HG03139 (cell line): ENCODE data around the gene STK11.

Experiments used
- ATAC-seq: cut with Tn5 transposase; IDR thresholded peaks from one replicate; pipeline ENCODE4 v1.9.1; 2021; ENCODE audit not compliant: unreplicated experiment

The STK11 gene

DNA sequence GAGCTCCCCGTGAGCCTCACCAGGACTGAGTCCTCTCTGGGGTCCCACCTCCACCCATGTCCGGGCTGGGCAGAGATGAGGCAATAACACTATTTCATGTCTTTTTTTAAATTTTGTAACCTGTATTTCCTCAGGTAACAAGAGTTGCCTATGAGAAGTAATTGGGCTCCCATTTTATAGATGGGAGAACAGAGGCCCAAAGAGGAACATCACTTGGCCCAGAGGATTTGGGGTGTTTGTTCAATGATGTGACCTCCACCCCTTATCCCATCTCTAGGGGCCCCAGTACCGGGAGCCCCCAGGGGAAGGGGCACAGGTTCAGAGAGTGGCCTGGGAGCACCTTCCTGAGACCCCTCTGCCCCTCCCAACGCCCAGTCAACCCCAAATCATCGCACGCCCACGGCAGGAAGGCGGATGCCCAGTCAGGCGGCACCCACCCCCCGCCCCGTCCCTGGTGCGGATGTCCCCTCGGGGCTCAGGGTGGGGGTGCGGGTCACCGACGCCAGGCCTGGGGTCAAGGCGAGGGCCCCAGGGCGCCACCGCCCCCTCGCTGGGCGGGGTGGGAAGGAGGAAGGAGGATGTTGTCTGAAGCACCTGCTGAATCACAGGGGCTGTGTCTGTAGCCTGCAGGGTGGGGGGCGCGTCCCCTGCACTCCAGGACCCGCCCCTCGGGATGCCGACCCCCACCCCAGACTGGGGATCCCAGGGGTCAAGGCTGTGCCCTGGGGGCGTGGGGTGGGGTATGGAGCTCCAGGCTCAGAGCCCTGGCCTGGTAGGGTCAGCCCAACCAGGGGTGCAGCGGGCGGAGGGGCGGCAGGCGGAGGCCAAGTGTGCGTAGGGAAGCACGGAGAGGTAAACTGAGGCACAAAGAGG is 54.5 kb downstream of the STK11 start:
- peak; percentile 0 for ATAC-seq

DNA sequence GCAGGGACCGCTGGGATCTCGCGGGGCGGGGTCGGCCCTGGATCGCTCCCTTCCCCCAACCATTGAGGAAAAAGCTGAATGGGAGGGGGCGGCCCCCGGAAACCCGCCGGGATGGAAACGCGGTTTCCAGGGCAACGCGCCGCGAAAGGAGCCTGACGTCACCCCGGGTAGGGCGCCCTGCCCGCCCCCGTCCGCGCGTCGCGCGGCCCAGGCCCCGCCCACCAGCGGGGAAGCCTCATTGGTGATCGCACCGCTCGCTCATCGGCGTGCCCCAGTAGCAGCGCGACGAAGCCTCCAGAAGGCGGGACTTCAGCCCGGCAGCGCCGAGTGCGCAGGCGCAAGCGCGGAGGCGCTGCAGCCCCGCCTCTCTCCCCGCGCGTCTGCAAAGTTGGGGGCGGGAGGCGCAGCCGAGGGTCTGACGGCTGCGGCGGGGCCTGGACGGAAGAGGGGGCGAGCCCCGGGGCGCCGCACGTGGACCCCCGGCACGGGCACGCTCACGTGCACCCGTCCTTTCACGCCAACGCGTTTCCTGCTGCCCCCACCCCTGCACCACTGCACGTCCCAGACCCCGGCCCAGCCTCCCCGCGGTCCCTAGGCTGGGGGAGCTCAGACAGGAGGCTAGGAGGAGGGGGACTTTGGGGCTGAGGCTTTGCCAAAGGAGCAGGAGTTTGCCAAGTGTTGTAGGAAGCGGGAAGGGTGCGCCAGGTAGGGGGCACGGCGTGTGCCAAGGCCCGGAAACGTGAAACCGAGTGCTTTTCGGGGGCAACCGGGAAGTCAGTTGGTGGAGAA is 55.4 kb downstream of the STK11 start:
- ATAC-seq: peak; percentile 47

DNA sequence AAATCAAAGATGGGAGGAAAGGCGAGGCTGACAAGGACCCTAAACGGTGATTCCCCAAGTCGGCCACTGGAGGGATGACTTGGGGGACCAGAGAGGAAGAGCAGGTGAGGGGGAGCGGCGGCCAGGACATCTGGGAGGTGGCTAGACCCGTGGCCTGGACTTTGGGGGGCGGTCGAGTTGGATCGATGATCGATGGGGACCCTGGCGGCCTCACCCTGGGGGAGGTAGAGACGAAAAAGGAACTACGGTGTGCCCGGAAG is 55.9 kb downstream of the STK11 start:
- no peak for ATAC-seq

DNA sequence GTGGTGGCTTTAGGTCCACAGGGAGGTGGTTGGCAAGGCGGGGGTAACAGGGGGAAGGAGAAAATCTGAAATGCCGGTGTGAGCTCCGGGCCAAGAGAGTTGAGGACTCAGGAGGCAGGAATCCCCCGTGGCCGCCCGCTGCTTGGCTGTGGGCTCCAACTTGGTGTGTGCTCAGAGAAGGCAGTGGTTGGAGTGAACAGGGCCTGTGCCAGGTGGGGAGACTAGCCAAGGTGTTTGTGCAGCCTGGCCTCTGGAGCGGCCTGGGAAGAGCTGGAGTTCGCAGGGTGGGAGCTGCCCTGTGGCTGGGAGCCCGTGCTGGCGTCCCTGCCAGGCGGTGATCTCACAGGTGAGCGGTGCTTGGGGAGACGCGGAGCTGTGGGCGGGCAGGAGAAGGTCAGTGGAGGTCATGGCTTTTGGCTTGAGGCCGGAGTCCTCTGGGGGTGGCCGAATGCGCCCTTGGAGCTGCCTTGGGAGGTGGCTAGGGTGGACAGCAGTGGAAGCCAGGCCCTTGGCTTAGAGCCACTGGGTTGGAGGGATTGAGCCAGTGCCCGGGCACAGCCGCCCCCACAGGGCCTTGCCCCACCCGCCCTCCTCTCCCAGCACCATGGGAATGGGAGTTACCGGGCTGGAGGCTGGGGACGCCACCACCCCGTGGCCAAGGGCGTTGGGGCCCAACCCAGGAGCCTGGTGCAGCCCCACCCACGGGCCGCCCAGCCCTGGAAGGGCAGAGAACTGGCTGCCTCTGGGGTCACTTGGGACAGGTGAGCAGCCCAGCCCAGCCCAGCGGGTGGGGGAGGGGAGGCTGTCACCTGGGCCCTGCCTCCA is 56.4 kb downstream of the STK11 start:
- ATAC-seq: no peak

- ATAC-seq: no peak
These were observed 57.1 kb downstream of the STK11 start for GRCh38 chr19:1262623-1263123.

GRCh38 chr19:1263188-1263587 is 57.6 kb downstream of the STK11 start:
- ATAC-seq: no peak

DNA sequence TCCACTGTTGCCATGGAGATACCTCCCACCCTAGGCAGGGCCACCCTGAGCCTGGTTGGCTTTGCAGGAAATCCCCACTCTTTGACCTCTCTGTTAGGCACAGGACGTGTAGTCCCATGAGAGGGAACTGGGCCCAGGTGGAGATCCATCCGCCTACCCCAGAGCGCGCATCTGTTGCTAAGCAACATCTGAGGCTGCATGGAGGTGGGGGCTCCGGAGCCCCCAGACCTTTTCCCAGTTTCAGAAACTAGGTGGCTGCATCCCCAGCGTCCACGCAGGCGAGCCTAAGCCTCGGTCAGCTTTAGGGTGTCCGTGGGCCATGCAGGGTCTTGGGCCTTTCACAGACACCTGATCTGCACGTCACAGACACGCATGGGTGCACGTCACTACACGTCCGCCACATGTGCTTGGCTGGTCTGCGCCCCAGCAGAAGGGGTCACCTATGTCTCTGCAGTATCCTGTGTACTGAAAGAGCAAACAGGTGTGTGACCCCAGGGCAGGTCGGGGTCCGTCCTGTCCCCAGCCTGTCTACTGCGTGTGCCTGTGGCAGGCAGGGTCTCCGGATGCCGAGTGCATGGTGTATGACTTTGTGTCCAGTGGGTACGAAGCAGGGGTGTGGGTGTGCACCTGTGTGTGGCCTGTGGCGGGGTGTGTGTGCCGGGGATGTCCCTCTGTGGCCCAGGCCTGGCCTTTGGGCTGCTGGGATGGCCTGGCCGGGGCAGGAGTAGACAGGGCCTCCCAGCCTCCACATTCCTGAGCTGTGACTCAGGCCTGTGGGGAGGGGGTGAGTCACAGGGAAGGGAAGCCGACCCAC is 59.4 kb downstream of the STK11 start:
- ATAC-seq: no peak

- no peak for ATAC-seq
These were observed 60.1 kb downstream of the STK11 start for GRCh38 chr19:1265615-1266128.

DNA sequence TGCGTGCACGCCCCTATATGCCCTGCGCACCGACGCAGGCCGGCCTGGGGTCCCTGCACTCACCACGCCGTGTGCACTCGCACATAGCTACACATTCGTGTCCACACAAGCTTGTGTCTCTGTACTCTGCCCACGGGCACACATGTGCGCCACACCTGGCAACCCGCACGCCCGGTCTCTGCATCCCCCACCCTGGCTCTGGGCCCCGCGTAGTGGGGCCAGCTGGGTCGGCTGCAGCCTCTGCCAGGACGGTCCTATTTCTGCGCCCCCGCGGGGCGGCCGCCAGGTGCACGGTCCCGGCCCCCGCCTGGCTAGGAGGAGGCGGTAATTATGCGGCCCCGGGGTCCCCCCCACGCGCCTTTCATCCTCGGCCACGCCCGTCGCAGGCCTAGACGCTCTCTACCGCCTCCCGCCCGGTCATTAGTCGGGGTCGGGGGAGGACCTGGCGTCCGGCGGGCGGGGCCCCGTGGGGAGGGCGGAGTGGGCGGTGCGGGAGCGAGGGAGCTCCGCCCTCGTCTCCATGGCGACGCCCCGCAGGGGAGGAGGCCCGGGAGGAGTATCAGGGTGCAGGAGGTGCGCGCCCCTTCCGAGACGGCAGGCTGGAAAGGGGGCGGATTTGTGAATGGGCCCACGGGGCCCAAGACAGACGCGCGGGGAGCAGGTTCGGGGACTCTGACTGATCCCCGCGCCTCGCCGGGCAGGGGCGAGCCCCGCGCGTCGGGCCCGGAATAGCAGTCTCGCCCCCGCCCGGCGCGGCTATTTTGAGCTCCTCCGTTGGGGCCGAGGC is 60.7 kb downstream of the STK11 start:
- ATAC-seq: peak; percentile 23

- ATAC-seq: no peak
These were observed 61.4 kb downstream of the STK11 start for GRCh38 chr19:1266916-1267476.

- no peak for ATAC-seq
These were observed 62.1 kb downstream of the STK11 start for GRCh38 chr19:1267477-1268225.

DNA sequence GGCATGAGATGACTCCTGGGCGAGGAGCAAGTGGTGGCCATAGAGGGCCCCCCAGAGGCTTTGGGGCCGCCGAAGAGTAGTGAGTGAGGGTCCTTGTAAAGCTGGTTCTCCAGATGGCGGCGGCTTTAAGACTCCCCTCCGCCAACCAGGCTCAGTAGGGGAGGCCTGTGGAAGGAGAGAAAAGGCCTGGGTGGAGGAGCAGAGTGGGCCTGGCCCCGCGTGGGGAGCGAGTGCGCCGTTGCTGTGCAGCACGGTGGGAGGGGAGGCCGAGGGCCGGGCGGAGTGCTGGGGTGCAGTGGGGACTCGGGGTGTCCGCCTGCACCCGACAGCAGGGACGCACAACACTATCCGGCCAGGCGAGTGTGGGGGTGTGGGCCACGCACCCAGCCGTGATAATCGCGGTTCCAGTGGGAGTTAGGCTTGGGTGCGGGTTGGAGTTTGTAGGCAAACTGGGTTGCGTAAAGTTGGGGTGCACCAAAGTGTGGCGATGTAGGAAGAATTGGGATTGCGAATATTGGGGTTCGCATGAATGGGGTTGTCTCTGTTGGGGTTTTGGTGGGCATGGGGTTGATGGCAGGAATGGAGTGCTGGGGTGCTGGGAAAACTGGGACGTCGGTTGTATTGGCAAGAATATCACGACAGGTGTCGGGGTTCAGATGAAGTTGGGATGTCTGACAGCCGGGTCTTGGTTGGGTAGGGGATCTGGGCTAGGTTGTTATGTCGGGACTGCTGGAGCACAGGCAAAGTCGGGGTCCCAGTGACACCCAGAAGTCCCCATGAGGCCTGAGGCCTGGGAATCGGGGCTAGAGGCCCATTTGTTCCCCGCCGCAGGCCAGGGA is 62.9 kb downstream of the STK11 start:
- no peak for ATAC-seq

DNA sequence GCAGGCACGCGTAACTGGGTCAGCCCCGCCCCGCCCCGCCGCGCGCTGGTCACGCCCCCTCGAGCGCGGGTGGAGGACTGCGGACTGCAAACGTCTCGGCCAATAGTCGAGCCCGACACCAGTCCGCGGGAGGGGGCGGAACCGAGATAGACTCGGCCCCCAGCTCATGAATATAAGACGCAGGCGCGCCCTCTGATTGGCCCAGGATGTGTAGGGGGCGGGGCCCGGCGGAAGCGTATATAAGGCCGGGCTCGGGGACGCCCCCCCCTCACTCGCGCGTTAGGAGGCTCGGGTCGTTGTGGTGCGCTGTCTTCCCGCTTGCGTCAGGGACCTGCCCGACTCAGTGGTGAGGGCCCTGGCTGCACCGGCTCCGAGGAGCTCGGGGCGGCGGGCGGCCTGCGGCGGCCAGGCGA is 63.5 kb downstream of the STK11 start, which contains the start of gene CIRBP:
Gene CIRBP, plus strand, starts transcription at position 268 of the 413 bp plus-strand sequence. CDS start 1,602 bp downstream, outside the sequence.
- ATAC-seq: peak; percentile 50

DNA sequence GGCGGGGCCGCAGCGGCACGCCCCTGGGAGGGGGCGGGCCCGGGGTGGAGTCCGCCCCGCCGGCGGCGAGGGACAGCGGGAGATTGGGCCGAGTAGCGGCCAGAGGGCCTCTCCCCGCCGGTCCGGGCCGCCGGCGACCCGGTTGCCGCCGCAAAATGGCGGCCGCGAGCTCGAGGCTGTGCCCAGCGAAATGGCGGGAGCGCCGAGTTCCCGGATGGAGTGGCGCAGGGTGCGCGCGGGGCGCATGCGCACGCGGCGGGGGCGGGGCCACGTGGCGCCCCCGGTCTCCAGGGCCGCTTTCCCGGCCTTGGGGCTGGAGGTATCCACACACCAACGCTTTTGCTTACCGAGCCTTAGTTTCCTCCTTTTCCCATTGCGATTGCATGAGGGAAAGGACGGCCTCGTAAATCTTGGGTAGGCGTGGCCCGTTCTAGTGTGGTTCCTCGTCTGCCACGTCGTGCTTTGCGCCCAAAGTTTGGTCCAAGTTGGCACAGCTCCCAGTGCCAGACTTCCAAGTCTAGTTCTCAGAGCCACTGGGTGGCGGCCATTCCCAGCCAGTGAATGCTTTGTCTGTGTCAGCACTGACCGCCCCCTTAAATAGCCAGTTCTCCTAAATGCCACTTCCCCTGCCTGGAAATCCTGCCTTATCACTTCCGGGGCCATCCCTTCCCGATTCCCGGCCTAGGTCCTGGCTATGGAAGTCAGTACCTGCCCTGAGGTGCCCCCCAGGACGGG is 64.1 kb downstream of the STK11 start:
- peak; percentile 17 for ATAC-seq

GRCh38 chr19:1270213-1270853 is 64.8 kb downstream of the STK11 start:
- no peak for ATAC-seq

- ATAC-seq: no peak
These were observed 65.4 kb downstream of the STK11 start for GRCh38 chr19:1270854-1271527.
